GM18858 (cell line): ENCODE results near the gene CPNE7.
"Not testable (repeated sequence)": the region's sequence is repeated elsewhere in the genome, so short reads cannot be mapped to it uniquely, and the experiment has no call there.

Source experiments
- ATAC-seq: cut with Tn5 transposase; IDR thresholded peaks from one replicate; pipeline ENCODE4 v1.9.1; 2021; ENCODE audit not compliant: unreplicated experiment

Gene CPNE7

DNA sequence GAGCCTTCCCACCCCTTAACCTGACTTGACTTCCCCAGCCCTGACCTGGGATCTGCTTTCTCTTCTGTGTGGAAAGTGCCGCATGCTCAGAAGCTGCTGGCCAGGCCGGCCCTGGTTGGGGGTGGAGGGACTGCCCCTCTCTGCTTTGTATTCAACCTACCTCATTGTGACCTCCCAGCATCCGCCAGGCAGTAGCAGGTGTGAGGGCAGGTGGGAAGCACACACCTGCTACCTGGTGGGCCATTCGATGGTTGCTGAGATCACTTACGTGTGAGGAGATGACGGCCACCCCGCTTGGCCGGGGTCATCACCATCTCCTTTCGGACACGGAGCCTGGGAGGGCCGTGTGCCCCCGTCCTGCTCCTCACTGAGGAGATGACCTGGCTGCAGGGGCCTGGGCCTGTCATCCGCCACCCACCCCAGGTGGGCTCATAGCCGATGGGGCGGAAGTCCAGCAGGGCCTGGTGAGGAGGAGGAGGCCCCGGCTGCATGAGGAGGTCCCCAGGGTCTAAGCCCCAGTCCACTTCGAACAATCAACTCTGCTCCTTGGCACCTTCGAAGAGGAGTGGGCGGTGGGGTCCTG lies 7.1 kb downstream of the CPNE7 start:
- ATAC-seq = no peak

DNA sequence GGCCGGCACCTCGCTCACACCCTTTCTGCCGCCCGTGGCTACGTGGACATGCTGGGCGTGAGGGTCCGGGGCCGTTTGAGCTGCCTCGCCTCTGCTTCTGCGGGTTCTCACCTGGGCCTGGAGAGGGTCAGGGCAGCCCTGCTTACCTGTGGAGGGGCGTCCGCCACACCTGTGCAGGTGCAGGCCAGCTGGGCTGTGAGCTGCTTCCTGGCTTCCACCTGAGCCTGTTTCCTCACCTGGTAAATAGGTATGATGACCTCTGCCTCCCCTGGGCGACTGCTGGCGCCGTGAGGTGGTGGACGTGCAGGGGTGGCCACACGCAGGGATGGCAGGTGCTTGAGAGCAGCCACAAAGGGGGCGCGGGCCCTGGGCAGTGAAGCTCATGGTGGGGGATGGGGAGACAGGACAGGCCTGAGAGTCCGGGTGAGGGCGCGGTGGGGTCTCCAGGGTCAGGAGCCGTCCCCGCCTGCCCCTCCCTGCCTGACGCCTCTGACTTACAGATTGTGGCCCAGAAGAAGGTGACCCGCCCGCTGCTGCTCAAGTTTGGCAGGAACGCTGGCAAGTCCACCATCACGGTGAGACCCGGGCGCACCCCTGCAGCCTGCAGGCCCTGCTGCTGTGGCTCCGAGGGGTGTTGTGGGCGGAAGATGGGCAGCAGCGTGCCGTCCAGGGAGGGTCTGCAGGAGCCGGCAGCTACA lies 7.8 kb downstream of the CPNE7 start:
- ATAC-seq = no peak

DNA sequence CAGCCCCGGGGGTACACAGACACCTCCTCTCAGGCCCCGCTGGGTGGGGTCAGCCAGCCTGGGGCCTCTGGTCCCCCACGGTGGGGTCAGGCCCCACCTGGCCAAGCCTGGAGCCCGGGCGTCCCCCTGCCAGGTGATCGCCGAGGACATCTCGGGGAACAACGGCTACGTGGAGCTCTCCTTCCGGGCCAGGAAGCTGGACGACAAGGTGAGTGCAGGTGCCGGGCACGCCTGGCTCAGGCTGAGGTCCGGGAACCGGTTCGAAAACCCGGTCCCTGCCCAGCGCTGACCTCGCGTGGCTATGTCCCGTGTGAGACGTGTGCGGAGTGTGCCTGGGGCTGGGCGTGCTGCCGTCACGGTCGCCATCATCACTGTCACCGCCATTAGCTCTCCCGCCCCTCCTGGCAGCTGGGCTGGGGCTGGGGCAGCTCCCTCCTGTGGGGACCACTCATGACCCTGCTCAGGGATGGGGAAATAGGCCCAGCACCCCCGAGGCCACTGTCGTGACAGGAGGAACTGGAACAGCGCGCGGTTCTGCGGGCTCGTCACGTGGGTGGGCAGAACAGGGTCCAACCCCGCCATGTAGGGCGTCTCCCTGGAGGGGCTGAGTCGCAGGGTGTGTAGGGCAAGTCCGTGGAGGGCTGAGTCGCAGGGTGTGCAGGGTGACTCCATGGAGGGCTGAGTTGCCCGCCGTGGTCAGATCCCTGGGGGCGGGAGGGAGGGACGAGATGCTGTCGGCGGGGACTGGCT lies 8.5 kb downstream of the CPNE7 start:
- no peak for ATAC-seq

DNA sequence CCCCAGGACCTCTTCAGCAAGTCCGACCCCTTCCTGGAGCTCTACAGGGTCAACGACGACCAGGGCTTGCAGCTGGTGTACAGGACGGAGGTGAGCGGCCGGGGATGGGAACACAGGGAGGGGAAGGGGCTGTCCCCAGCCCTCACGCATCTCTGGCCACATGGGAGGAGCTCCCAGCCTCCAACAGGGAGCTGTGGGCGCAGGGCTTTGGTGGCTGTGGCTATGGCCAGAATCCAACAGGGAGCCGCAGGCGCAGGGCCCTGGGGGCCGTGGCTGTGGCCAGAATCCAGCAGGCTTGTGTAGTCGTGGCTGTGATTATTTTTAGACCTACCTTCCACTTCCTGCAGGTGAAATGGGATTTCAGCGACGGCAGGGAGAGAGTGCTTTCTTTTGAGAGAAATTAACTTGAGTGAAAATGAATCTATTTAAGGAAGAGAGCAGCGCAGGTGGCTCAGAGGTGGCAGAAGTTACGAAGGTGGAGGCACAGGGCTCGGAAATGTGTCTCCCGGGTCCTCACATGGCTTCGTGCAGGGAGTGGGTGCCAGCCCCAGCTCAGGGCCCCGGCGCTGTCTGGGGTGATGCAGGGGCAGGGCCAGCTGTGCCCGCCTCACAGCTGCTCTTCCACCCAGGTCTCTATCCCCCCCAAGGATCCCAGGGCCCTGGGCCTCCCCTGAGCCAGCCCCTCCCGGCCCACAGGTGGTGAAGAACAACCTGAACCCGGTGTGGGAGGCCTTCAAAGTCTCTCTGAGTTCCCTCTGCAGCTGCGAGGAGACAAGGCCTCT lies 9.4 kb downstream of the CPNE7 start:
- ATAC-seq = no peak

DNA sequence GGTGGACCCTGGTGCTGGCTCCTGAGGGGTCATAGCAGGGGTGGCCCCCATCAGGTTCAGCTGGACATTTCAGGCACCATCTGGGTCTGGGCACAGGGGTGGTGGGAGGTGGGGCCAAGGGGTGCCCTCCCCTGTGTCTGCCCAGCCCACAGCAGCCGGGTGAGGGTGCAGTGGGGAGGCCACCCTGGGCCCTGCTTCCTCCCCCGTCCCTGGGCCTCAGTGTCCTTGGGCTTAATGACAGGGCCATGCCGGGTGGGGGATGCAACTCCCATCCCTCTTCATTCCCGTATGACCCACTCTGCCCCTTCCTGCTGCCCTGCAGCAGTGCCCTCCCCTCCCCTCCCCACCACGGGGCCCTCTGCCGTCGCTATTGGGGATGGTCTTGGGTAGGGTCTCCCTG lies 10.7 kb downstream of the CPNE7 start:
- ATAC-seq = no peak

DNA sequence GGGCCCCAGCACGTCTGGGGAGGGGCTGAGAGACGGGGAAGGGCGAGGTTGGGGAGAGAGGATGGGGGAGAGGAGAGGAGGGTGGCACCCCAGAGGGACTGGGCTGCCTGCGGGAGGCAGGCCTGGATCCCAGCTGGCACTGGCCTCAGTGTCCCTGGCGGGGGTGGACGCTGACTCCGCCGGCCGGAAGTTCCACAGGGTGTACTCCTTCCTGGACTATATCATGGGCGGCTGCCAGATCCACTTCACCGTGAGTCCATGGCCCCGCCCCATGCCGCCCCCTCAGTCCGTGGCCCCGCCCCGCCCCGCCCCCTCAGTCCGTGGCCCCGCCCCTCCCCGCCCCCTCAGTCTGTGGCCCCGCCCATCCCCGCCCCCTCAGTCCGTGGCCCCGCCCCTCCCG lies 11.3 kb downstream of the CPNE7 start:
- no peak for ATAC-seq

DNA sequence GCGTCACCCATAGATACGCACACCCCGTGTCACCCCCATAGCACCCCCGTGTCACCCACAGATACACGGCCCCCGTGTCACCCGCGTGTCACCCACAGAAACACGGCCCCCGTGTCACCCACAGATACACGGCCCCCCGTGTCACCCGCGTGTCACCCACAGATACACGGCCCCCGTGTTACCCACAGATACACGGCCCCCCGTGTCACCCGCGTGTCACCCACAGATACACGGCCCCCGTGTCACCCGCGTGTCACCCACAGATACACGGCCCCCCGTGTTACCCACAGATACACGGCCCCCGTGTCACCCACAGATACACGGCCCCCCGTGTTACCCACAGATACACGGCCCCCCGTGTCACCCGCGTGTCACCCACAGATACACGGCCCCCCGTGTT lies 12.1 kb downstream of the CPNE7 start:
- ATAC-seq = not testable (repeated sequence)

DNA sequence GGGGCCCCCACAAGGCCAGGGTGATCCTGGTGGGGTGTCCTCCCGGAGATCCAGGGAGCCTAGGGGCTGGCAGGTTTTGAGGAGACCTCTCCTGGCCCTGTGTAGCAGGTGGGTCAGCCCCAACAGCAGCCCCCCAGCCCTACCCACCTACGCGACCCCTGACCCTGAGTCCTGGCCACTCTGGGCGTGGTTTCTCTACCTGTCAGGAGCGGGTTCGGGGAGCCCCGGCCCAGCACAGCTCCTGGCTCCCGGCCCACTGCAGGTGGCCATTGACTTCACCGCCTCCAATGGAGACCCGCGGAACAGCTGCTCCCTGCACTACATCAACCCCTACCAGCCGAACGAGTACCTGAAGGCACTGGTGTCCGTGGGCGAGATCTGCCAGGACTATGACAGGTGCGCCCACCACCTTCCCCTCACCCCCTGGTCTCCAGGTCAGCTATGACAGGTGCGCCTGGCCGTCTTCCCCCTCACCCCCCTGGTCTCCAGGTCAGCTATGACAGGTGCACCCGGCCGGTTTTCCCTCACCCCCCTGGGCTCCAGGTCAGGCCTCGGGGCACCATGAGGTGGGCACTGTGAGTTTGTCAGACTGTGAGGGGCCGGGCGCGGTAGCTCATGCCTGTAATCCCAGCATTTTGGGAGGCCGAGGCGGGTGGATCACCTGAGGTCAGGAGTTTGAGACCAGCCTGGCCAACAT lies 13.0 kb downstream of the CPNE7 start:
- ATAC-seq = no peak

DNA sequence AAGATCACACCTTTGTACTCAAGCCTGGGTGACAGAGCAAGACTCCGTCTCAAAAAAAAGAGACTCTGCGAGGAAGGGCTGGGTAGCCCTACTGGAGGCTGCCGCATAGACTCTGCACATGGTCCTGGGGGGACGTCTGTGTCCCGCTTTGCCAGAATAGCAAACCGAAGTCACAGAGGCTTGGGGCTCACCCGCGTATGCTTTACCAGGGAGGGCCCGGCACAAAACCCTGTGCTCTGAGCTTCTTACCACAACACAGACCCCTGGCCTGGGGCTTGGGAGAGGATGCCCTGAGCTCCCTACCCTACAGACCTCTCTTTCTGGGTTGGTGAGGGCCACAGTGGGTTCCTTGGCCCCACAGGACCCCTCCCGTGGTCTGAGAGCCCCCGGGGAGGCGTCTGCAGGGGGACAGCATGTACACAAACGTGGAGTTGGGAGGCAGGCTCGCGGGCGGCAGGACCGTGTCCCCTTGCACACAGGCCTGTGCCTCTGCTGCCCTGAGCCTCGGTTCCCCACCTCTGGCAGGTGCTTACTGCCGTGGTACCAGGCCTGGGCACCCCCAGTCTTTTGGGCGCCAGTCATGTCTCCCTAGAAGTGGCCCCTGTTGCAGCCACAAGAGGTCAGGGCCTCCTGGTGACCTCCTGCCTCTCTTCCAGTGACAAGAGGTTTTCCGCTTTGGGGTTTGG lies 13.8 kb downstream of the CPNE7 start:
- no peak for ATAC-seq

DNA sequence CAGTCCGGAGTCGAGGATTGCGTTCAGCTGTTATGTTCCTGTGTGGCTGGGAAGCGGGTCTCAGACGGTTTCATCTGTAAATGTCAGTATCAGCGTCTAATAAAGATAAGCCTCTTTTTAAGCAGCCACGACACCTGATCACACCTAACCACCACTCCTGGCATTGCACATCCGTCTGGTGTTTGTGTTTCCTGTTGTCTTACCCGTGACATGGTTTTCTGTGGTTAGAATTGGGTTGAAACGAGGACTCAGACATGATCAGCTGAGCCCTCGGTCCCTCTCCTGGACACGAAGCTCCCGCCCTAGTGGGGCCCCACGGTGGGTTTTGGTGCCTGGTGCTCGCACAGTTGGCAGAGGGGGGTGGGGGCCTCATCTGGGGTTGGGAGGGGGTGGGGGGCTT lies 18.3 kb downstream of the CPNE7 start:
- no peak for ATAC-seq

DNA sequence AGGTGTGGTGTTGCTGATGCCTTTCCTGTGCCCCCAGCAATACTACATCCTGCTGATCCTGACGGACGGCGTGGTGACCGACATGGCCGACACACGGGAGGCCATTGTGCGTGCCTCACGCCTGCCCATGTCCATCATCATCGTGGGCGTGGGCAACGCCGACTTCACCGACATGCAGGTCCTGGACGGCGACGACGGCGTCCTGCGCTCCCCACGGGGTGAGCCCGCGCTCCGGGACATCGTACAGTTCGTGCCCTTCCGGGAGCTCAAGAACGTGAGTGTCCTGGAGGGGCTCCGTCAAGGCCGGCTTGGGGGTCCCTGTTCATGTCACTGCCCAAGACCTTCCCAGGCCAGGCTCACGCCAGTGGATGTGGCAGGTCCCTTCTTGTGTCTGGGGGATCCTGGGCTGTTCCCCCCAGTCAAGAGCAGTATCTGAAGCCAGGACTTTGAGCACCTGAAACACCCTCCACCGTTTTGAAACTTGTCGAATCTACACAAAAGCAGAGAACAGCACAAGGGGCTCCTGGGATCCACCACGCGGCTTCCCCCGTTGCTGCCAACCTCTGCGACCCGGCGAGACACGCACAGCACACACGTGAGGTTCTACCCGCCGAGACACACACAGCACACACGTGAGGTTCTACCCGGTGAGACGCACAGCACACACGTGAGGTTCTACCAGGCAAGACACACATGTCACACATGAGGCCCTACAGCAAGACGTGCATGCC lies 19.9 kb downstream of the CPNE7 start:
- no peak for ATAC-seq

DNA sequence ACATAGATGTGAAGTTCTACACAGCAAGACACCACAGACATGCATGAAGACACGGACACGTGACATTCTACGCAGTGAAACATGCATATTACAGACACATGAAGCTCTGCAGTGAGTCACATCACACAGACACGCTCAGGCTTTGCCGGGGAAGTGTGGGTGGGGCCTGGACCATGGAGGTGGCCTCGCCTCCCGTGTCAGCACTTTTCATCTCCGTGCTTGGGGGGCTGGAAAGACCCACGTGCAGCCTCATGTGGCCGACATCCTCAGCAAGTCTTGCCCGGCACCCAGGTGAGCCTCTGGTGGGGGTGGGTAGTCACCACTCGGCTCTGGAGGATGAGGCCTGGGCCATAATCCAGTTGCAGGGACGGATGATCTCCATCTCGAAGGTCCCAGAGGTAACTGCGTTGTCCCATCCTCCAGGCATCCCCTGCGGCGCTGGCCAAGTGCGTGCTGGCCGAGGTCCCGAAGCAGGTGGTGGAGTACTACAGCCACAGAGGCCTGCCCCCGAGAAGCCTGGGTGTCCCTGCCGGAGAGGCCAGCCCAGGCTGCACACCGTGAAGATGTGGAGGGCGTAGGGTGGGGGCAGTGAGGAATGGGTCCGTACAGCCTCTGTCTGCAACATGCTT lies 20.6 kb downstream of the CPNE7 start:
- ATAC-seq = no peak

DNA sequence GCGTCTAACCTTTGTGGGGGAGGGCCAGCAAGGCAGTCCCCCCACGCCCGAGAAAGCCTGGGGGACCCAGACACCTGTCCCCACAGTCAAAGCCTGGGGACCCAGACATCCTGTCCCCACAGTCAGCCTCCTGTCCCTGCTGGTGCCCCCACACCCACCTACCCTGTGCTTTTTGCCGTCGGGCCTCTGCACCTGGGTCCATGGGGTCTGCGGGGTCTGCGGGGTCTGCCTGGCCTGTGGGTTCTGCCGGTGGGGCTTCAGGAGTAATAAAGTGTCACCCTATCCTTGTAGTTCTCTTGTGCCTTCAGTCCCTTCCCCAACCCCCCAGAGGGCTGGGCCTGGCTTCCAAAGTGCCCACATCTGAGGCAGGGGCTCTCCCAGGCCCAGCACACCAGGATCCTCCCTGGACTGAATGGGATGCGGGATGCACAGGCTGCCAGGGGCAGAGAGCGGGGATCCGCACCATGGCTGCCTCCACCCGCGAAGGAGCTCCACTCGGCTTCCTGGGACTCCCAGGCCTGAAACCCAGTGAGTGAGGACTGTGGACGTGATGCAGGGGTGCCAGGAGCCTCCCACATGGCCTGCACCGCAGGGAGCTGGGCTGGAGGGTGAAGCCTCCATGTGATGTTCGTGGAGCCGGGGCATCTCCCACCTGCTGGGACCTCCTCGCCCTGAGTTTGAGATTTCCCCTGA lies 21.5 kb downstream of the CPNE7 start:
- ATAC-seq = no peak

DNA sequence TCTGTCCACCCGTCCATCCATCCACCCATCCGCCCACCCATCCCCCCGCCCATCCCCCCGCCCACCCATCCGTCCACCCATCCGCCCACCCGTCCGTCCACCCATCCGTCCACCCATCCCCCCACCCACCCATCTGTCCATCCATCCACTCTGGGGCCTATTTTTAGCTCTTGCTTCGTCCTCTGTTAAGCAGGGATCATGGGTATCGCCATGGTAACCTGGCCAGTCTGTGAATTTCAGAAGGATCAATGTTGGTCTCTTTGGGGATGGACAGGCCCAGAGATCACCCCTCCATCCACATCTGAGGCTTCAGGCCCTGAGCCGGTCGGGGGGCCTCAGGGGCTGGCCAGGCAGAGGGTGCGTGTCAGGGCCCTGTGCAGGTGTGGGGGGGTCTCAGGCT lies 22.6 kb downstream of the CPNE7 start:
- ATAC-seq = no peak

DNA sequence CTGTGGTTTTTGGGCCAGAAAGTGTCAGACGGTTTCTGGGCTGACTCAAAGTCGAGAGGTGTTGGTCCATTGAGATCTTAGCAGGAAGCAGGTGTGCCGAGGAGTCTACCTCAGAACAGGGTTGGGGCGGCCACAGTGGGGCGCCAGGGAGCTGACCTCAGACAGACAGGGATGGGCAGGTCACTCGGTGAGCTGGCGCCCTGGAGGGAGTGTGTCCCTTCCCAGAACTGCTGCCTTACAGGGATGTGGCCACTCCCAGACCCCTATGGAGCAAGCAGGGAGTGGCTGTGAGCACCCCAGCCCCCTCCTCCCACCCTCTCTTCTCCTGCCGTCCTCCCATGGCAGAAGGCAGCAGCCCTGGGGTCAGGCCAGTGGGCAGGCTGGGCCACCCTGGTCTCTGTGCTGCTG lies 23.9 kb downstream of the CPNE7 start:
- no peak for ATAC-seq

DNA sequence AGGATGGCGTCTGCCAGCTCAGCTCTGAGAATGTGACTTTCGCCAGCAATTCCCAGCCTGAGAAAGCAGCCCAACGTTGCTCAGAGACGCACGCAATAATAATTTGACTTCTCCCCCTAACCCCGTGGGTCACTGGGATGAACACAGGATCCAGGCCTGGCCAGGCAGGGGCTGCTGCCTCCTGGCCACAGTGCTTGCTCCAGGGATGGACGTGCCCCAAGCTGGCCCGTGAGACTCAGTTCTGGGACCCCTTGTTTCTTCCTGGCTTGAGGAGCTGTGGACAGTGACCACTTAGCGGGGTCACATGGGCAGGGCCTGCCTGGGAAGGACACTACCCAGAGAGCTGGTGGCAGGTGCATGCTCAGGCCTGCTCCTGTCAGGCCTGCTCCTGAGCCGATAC lies 24.3 kb downstream of the CPNE7 start:
- ATAC-seq = no peak

DNA sequence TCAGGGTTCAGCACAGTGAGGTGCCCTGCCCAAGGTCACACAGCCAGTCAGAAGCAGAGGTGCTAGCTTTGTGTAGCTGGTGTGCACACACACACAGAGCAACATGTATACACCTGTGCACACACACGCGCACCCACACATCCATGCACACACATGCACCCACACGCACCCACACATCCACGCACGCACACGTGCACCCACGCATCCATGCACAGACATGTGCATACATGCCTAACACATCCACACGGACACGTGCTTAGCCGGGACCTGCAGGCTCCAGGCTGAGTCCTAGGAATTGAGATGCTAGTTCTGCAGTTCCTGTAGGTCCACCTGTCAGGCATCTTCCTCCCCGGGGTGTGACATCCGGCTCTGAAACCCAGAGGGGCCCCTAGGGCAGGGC lies 24.9 kb downstream of the CPNE7 start:
- ATAC-seq = no peak

DNA sequence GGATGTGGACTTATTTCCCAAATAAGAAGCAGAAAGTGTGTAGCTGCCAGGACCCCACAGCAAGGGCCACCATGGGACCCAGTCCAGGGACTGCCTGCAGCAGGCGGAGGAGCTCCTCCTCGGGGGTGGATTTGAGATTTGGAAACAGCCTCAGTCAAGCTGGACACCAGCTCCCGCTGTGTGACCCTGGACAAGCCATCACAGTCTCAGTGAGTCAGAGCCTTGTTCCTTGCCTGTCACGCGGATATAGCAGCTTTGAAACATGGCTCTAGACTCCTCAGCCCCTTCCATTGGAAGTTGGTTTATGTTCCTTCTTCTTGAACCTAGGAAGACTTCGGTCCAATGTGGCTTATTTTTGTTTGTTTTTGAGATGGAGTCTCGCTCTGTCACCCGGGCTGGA lies 25.4 kb downstream of the CPNE7 start:
- no peak for ATAC-seq

DNA sequence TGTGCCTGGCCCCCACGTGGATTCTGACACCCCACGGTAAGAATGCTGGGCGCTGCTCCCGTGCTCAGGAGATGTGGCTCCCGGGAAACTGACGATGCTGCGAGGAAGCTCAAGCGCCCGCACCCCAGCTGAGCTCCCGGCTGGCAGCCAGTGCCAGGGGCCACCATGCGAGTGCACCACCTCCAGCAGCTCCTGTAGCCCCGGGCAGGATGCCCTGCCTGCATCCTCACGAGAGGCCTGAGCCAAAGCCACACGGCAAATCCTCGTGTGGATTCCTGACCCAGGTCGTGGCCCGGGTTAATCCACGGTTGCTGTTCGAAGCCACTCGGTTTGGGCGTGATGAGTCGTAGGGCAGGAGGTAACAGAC lies 26.3 kb downstream of the CPNE7 start:
- ATAC-seq = no peak
